KMS-11 (cell line): ENCODE measurements around the gene C13orf46.

Source experiments
- H2AFZ ChIP-seq: fragments of 200-600 bp; sonication (generic); 2 replicates; pipeline ENCODE4 v1.6.1; 2016; ENCODE audit warnings: antibody characterized with exemption, mixed run types, low read depth
- H3K27ac ChIP-seq: fragments of 200-600 bp; sonication (generic); 2 replicates; pipeline ENCODE4 v1.6.1; 2016; ENCODE audit warnings: mild to moderate bottlenecking, mixed run types
- H3K27me3 ChIP-seq: fragments of 200-600 bp; sonication (generic); 2 replicates; pipeline ENCODE4 v1.6.1; 2017; ENCODE audit warnings: mild to moderate bottlenecking, low read depth, mixed run types, moderate library complexity; ENCODE audit not compliant: insufficient read depth
- H3K36me3 ChIP-seq: fragments of 200-600 bp; sonication (generic); 2 replicates; pipeline ENCODE4 v1.6.1; 2017; ENCODE audit warnings: mild to moderate bottlenecking, mixed run types; ENCODE audit not compliant: insufficient read depth
- H3K4me1 ChIP-seq: fragments of 200-600 bp; sonication (generic); 2 replicates; pipeline ENCODE4 v1.6.1; 2016; ENCODE audit warnings: mild to moderate bottlenecking, low read depth, mixed run types; ENCODE audit not compliant: poor library complexity, severe bottlenecking
- H3K4me2 ChIP-seq: fragments of 200-600 bp; sonication (generic); 2 replicates; pipeline ENCODE4 v1.7.0; 2016; ENCODE audit warnings: mild to moderate bottlenecking, mixed run types
- H3K4me3 ChIP-seq: fragments of 200-600 bp; sonication (generic); IDR thresholded peaks from 2 replicates; pipeline ENCODE4 v1.6.1; 2017; ENCODE audit warnings: low read depth, low read length, mixed read lengths; ENCODE audit not compliant: insufficient read depth
- H3K79me2 ChIP-seq: fragments of 200-600 bp; sonication (generic); 2 replicates; pipeline ENCODE4 v1.6.1; 2016; ENCODE audit warnings: low read depth, mixed run types; ENCODE audit not compliant: insufficient read depth
- H3K9ac ChIP-seq: fragments of 200-600 bp; sonication (generic); 2 replicates; pipeline ENCODE4 v1.6.1; 2016; ENCODE audit warnings: mild to moderate bottlenecking, mixed run types
- H4K20me1 ChIP-seq: fragments of 200-600 bp; sonication (generic); 2 replicates; pipeline ENCODE4 v1.6.1; 2016; ENCODE audit warnings: mild to moderate bottlenecking, mixed run types; ENCODE audit not compliant: insufficient read depth
- CTCF ChIP-seq: fragments of 200-600 bp; sonication (generic); conservative IDR thresholded peaks from 2 replicates; pipeline ENCODE4 v1.6.1; 2017; ENCODE audit warnings: low read depth, mild to moderate bottlenecking, antibody characterized with exemption, low read length, moderate library complexity, mixed read lengths

Gene C13orf46

GRCh38 chr13:114013952-114014629 lies 40.2 kb upstream of the C13orf46 start:
- H3K79me2 ChIP-seq: no peaks in the 10 kb centered on the region
- no peaks in the 10 kb centered on the region for H3K27me3 ChIP-seq
- H3K36me3 ChIP-seq: no peaks in the 10 kb centered on the region
- H4K20me1 ChIP-seq: no peaks in the 10 kb centered on the region
- no peaks in the 10 kb centered on the region for H3K4me1 ChIP-seq
- H3K4me2 ChIP-seq: no peak overlapping the region
- H3K27ac ChIP-seq: no peak overlapping the region
- H2AFZ ChIP-seq: no peak overlapping the region
- no peak overlapping the region for H3K4me3 ChIP-seq
- no peak for TF ChIP-seq CTCF
- H3K9ac ChIP-seq: no peak overlapping the region

- H3K4me1 ChIP-seq: no peaks in the 10 kb centered on the region
- H3K36me3 ChIP-seq: no peaks in the 10 kb centered on the region
- no peak overlapping the region for H3K4me3 ChIP-seq
Measured at GRCh38 chr13:114013336-114013735, 39.5 kb upstream of the C13orf46 start.

GRCh38 chr13:114012921-114013320 lies 39.0 kb upstream of the C13orf46 start:
- Histone ChIP-seq H3K4me1 (no peaks in the 10 kb centered on the region), H3K36me3 (no peaks in the 10 kb centered on the region), H2AFZ (no peak overlapping the region), H3K4me2 (no peak overlapping the region), H3K4me3 (no peak overlapping the region), H3K27me3 (no peaks in the 10 kb centered on the region), H3K27ac (no peak overlapping the region), H3K9ac (no peak overlapping the region), H4K20me1 (no peaks in the 10 kb centered on the region), H3K79me2 (no peaks in the 10 kb centered on the region)
- no peak for TF ChIP-seq CTCF

More at GRCh38 chr13:114013336-114013735, 39.5 kb upstream of the C13orf46 start:
- Histone ChIP-seq H3K27me3 (no peaks in the 10 kb centered on the region), H3K79me2 (no peaks in the 10 kb centered on the region), H4K20me1 (no peaks in the 10 kb centered on the region), H3K27ac (no peak overlapping the region), H3K4me2 (no peak overlapping the region), H2AFZ (no peak overlapping the region), H3K9ac (no peak overlapping the region)
- no peak for TF ChIP-seq CTCF

GRCh38 chr13:114012141-114012540 lies 38.3 kb upstream of the C13orf46 start:
- Histone ChIP-seq H4K20me1 (no peaks in the 10 kb centered on the region), H2AFZ (no peak overlapping the region)

More at GRCh38 chr13:114012141-114012540, 38.3 kb upstream of the C13orf46 start:
- Histone ChIP-seq H3K4me2 (no peak overlapping the region), H3K79me2 (no peaks in the 10 kb centered on the region), H3K36me3 (no peaks in the 10 kb centered on the region), H3K27ac (no peak overlapping the region), H3K27me3 (no peaks in the 10 kb centered on the region), H3K4me3 (no peak overlapping the region), H3K9ac (no peak overlapping the region), H3K4me1 (no peaks in the 10 kb centered on the region)
- no peak for TF ChIP-seq CTCF
